ENCODE data around the gene DYSF. TPM values are rescaled to one million over a fixed set of nuclear protein-coding genes. Genes with fewer than 3 reads are reported as not detected.

The DYSF gene
- polyA plus RNA-seq, 1 donor from 2014 or later: 0.04 TPM

DNA sequence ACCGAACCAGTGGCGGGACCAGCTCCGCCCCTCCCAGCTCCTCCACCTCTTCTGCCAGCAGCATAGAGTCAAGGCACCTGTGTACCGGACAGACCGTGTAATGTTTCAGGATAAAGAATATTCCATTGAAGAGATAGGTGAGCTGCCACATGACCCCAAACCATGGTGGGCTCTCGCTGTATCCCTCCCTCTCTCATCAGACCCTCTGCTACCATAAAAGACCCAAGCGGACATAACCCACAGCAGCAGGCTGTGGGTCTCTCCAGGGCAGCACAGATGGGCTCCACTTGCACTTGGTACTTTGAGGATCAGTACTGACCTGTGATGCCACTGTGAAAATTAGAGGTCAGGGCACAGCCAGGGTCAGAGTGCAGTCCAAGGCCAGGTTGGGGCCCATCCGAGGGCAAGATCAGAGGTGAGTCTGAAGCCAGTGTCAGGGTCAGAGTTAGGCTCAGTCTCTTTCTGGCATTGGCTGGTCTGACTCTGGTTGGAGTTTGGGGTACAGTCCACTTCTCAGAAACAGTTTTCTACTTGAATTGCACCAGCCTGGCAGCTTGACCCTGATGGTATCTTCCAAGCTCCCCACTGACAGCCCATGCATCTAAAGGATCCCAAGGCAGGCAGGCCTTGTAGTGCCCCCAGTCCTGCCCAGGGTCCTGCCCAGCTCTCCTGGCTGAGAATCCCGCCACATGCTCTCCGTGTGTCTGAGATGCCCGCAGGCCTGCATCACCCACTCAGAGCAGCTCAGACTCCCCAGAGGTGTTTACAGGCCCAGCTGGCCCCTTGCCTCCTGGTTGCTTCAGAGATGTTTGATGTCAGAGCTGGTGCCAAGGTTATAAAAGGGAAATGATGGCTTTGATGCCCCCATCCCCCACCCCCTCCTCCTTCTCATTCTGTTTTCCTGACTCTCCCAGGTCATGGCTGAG is 212.1 kb downstream of the DYSF start:
- Histone ChIP-seq H2AFZ (ENCODE audit: low read depth, low read length) (no peak overlapping the region), H3K4me2 (ENCODE audit: low read length) (no peak overlapping the region), H3K9me3 (ENCODE audit: low read length) (no peaks in the 10 kb centered on the region), H3K9ac (ENCODE audit: low read length) (no peak overlapping the region), H3F3A (ENCODE audit: insufficient read depth, low read length, poor library complexity, severe bottlenecking) (no peaks in the 10 kb centered on the region), H3K9me2 (ENCODE audit: insufficient read depth, low read length) (no peaks in the 10 kb centered on the region), H3K4me3 (ENCODE audit: low read length) (no peak overlapping the region), H3K27me3 (ENCODE audit: insufficient read depth, low read depth, low read length) (no peaks in the 10 kb centered on the region), H3K36me3 (ENCODE audit: insufficient read depth, low read length) (no peaks in the 10 kb centered on the region), H4K20me1 (ENCODE audit: insufficient read depth) (no peaks in the 10 kb centered on the region), H3K79me2 (replicated peaks; ENCODE audit: insufficient read depth, low read length) (no peaks in the 10 kb centered on the region), H3K27ac (ENCODE audit: low read length) (no peak overlapping the region)
- TF ChIP-seq, protein P1, sequence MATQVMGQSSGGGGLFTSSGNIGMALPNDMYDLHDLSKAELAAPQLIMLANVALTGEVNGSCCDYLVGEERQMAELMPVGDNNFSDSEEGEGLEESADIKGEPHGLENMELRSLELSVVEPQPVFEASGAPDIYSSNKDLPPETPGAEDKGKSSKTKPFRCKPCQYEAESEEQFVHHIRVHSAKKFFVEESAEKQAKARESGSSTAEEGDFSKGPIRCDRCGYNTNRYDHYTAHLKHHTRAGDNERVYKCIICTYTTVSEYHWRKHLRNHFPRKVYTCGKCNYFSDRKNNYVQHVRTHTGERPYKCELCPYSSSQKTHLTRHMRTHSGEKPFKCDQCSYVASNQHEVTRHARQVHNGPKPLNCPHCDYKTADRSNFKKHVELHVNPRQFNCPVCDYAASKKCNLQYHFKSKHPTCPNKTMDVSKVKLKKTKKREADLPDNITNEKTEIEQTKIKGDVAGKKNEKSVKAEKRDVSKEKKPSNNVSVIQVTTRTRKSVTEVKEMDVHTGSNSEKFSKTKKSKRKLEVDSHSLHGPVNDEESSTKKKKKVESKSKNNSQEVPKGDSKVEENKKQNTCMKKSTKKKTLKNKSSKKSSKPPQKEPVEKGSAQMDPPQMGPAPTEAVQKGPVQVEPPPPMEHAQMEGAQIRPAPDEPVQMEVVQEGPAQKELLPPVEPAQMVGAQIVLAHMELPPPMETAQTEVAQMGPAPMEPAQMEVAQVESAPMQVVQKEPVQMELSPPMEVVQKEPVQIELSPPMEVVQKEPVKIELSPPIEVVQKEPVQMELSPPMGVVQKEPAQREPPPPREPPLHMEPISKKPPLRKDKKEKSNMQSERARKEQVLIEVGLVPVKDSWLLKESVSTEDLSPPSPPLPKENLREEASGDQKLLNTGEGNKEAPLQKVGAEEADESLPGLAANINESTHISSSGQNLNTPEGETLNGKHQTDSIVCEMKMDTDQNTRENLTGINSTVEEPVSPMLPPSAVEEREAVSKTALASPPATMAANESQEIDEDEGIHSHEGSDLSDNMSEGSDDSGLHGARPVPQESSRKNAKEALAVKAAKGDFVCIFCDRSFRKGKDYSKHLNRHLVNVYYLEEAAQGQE (IDR thresholded peaks at IDR 0.05; ENCODE audit: borderline replicate concordance): no peak
- TF ChIP-seq, protein P2, sequence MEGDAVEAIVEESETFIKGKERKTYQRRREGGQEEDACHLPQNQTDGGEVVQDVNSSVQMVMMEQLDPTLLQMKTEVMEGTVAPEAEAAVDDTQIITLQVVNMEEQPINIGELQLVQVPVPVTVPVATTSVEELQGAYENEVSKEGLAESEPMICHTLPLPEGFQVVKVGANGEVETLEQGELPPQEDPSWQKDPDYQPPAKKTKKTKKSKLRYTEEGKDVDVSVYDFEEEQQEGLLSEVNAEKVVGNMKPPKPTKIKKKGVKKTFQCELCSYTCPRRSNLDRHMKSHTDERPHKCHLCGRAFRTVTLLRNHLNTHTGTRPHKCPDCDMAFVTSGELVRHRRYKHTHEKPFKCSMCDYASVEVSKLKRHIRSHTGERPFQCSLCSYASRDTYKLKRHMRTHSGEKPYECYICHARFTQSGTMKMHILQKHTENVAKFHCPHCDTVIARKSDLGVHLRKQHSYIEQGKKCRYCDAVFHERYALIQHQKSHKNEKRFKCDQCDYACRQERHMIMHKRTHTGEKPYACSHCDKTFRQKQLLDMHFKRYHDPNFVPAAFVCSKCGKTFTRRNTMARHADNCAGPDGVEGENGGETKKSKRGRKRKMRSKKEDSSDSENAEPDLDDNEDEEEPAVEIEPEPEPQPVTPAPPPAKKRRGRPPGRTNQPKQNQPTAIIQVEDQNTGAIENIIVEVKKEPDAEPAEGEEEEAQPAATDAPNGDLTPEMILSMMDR (IDR thresholded peaks at IDR 0.05; ENCODE audit: poor library complexity, severe bottlenecking): no peak
- TF ChIP-seq EZH2 (IDR thresholded peaks at IDR 0.05; ENCODE audit: borderline replicate concordance, insufficient read depth, low read length, poor library complexity, severe bottlenecking): no peak
- TF ChIP-seq RAD21 (conservative IDR thresholded peaks at IDR 0.05): no peak
- TF ChIP-seq EP300 (conservative IDR thresholded peaks at IDR 0.05; ENCODE audit: poor library complexity, severe bottlenecking): no peak
- TF ChIP-seq TAF1 (IDR thresholded peaks at IDR 0.05; ENCODE audit: low read depth): no peak
- TF ChIP-seq SMC3 (conservative IDR thresholded peaks at IDR 0.05; ENCODE audit: poor library complexity): no peak
- TF ChIP-seq MXI1 (conservative IDR thresholded peaks at IDR 0.05; ENCODE audit: poor library complexity, severe bottlenecking): no peak
- TF ChIP-seq POLR2AphosphoS5 (IDR thresholded peaks at IDR 0.05): no peak

DNA sequence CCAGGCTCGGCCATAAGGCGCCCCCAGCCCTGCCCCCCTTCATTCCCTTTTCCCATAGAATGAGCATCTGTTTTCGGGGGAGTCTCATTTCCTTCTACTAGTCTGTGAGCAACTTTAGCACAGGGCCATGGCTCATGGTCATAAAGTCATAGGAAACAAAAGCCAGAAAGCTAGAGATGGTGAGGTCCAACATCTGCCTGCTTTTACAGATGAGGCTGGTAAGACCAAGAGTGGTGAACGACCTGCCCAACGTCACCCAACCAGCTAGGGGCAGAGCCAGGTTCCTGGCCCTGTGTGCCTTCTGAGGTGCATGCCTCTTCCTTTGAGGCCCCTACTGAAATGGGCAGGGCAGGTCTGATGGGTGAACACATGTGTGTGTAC is 212.7 kb downstream of the DYSF start:
- no peaks in the 10 kb centered on the region for H4K20me1 ChIP-seq (ENCODE audit: insufficient read depth)
- H3K4me2 ChIP-seq (ENCODE audit: low read length): no peak overlapping the region
- no peaks in the 10 kb centered on the region for H3K79me2 ChIP-seq (replicated peaks; ENCODE audit: insufficient read depth, low read length)
- H3K9me2 ChIP-seq (ENCODE audit: insufficient read depth, low read length): no peaks in the 10 kb centered on the region
- no peaks in the 10 kb centered on the region for H3K36me3 ChIP-seq (ENCODE audit: insufficient read depth, low read length)
- H3F3A ChIP-seq (ENCODE audit: insufficient read depth, low read length, poor library complexity, severe bottlenecking): no peaks in the 10 kb centered on the region
- no peaks in the 10 kb centered on the region for H3K27me3 ChIP-seq (ENCODE audit: insufficient read depth, low read depth, low read length)
- no peaks in the 10 kb centered on the region for H3K9me3 ChIP-seq (ENCODE audit: low read length)
- TF ChIP-seq EZH2 (IDR thresholded peaks at IDR 0.05; ENCODE audit: borderline replicate concordance, insufficient read depth, low read length, poor library complexity, severe bottlenecking) (no peak), TAF1 (IDR thresholded peaks at IDR 0.05; ENCODE audit: low read depth) (no peak), EP300 (conservative IDR thresholded peaks at IDR 0.05; ENCODE audit: poor library complexity, severe bottlenecking) (no peak), RAD21 (conservative IDR thresholded peaks at IDR 0.05) (no peak), MXI1 (conservative IDR thresholded peaks at IDR 0.05; ENCODE audit: poor library complexity, severe bottlenecking) (no peak), POLR2AphosphoS5 (IDR thresholded peaks at IDR 0.05) (no peak), SMC3 (conservative IDR thresholded peaks at IDR 0.05; ENCODE audit: poor library complexity) (no peak)
- TF ChIP-seq, protein P2 (IDR thresholded peaks at IDR 0.05; ENCODE audit: poor library complexity, severe bottlenecking): no peak
- TF ChIP-seq, protein P1 (IDR thresholded peaks at IDR 0.05; ENCODE audit: borderline replicate concordance): no peak
- no peak overlapping the region for H3K4me3 ChIP-seq (ENCODE audit: low read length)
- no peak overlapping the region for H2AFZ ChIP-seq (ENCODE audit: low read depth, low read length)
- no peak overlapping the region for H3K27ac ChIP-seq (ENCODE audit: low read length)
- no peak overlapping the region for H3K9ac ChIP-seq (ENCODE audit: low read length)

Measured in neural cell (in vitro differentiated cells).